ENCODE measurements around the gene LAMTOR2. TPM values are rescaled to one million over a fixed set of nuclear protein-coding genes. Genes with fewer than 3 reads are reported as not detected.

The LAMTOR2 gene
- total RNA-seq, 1 experiment from 2014 or later, result 60.2 TPM

- no peaks in the 10 kb centered on the region for H3K9me3 ChIP-seq (ENCODE audit: control insufficient read depth in 1 of 2, insufficient read depth in 1 of 2, low read depth in 1 of 2, low read length in 2 of 2)
- H3K27ac ChIP-seq (ENCODE audit: low read depth, low read length), result peak overlapping the region; percentile 96
- no peak for TF ChIP-seq CEBPB (IDR thresholded peaks at IDR 0.05; ENCODE audit: low read depth)
- no peak for TF ChIP-seq REST (IDR thresholded peaks at IDR 0.05; ENCODE audit: low read depth)
- TF ChIP-seq TCF7L2 (IDR thresholded peaks at IDR 0.05; ENCODE audit: borderline replicate concordance, extremely low read depth, insufficient read depth, insufficient read length), result no peak
- no peak for TF ChIP-seq EGR1 (IDR thresholded peaks at IDR 0.05; ENCODE audit: low read depth)
- no peak for TF ChIP-seq CBX3 (IDR thresholded peaks at IDR 0.05; ENCODE audit: low read depth)
- no peak for TF ChIP-seq MAX (IDR thresholded peaks at IDR 0.05)
- no peak for TF ChIP-seq ATF3 (IDR thresholded peaks at IDR 0.05)
- no peak for TF ChIP-seq CTCF (IDR thresholded peaks at IDR 0.05 in 2 of 3, conservative IDR thresholded peaks at IDR 0.05 in 1 of 3; ENCODE audit: borderline replicate concordance in 1 of 3, insufficient read depth in 1 of 3, low read depth in 2 of 3, low read length in 2 of 3)
- no peak for TF ChIP-seq EZH2 (IDR thresholded peaks at IDR 0.05)
- TF ChIP-seq ZFX (IDR thresholded peaks at IDR 0.05), result no peak
- peak overlapping the region; percentile 89 for H3K4me2 ChIP-seq (ENCODE audit: low read length)
- ChIA-PET POLR2A (interaction anchor here (0.6 to 3.5 kb wide), 3 partner anchors 8 to 18 kb away, joined by 3 to 28 read pairs (median 14); partner anchors contain the start of gene LMNA), CTCF (interaction anchor here (0.8 to 2.6 kb wide), 5 partner anchors 8 to 23 kb away, joined by 4 to 10 read pairs (median 4); no protein-coding TSS in a partner anchor), RAD21 (ENCODE audit: low non-redundant PET in 1 of 2, low total read pairs in 2 of 2, uncharacterized antibody in 2 of 2, unreplicated experiment in 2 of 2) (interaction anchor here in 1 of 2 experiments (3.0 kb wide), 1 partner anchor 25 kb away, joined by 14 read pairs; no protein-coding TSS in a partner anchor)
- H3K9me2 ChIP-seq (ENCODE audit: insufficient read depth), result no peaks in the 10 kb centered on the region
- BruUV-seq (replicated peaks), result no TSS peak
- peaks cover 78 to 94% of the 10 kb centered on the region in 2 experiments for H3K4me1 ChIP-seq (ENCODE audit: control insufficient read depth in 1 of 2, insufficient read depth in 2 of 2, low read length in 2 of 2)
- H4K20me1 ChIP-seq (ENCODE audit: insufficient read depth), result no peaks in the 10 kb centered on the region
- no peak overlapping the region for H2AFZ ChIP-seq (ENCODE audit: low read depth, low read length, poor library complexity, severe bottlenecking)
- DNase-seq (ENCODE audit: low read depth, low spot score) (no peak), ATAC-seq (no peak)
- peak overlapping the region; percentile 44 to 56 for H3K4me3 ChIP-seq (replicated peaks in 1 of 2; ENCODE audit: low read depth in 1 of 2, low read length in 2 of 2)
- H3K27me3 ChIP-seq (ENCODE audit: insufficient read depth, low read length), result no peaks in the 10 kb centered on the region
- 0 out of 2 replicates have a peak, but pooled peaks cover 3% of the 10 kb centered on the region for H3K79me2 ChIP-seq (ENCODE audit: insufficient read depth, low read length)
- intact Hi-C loops (cut with micrococcal nuclease), result no loop called here
- H3K9ac ChIP-seq (ENCODE audit: low read length), result peak overlapping the region; percentile 84
- H3K36me3 ChIP-seq (ENCODE audit: control insufficient read depth in 1 of 2, insufficient read depth in 2 of 2, low read length in 2 of 2), result no peaks in the 10 kb centered on the region
Observed at GRCh38 chr1:156104861-156105832, 50.6 kb downstream of the LAMTOR2 start.

All from HCT116 (cell line).